Right ventricle myocardium inferior (tissue), 1 donor: ENCODE results near the gene TH. TPM values are rescaled to one million over a fixed set of nuclear protein-coding genes. Genes with fewer than 3 reads are reported as not detected.

Experiments
- ATAC-seq: fragments of 200-7000 bp; cut with Tn5 transposase; one replicate; pipeline ENCODE4 v1.9.1; 2020; ENCODE audit warnings: mild to moderate bottlenecking, moderate library complexity
- DNase-seq: peaks from one replicate; pipeline ENCODE4 v3.0.0; 2021; ENCODE audit errors: missing footprints
- intact Hi-C: fragments of 100-400 bp; cut with DNase I; formaldehyde crosslinking; loops from one replicate; pipeline ENCODE4 v1.11.0; 2022
- total RNA-seq: library from RNA; stranded (reverse); fragmentation: NEBNext Ultra II Directional; extraction: Animal tissue kit (Norgen Biotek cat#: 25700); gene quantifications from one replicate; pipeline ENCODE4 v1.2.1, GENCODE V29; 2021
- donor health status: DM: no; HTN: yes; CAD: no; lungs with severe emphysema.

The TH gene
- total RNA-seq, 1 donor from 2014 or later: not detected

DNA sequence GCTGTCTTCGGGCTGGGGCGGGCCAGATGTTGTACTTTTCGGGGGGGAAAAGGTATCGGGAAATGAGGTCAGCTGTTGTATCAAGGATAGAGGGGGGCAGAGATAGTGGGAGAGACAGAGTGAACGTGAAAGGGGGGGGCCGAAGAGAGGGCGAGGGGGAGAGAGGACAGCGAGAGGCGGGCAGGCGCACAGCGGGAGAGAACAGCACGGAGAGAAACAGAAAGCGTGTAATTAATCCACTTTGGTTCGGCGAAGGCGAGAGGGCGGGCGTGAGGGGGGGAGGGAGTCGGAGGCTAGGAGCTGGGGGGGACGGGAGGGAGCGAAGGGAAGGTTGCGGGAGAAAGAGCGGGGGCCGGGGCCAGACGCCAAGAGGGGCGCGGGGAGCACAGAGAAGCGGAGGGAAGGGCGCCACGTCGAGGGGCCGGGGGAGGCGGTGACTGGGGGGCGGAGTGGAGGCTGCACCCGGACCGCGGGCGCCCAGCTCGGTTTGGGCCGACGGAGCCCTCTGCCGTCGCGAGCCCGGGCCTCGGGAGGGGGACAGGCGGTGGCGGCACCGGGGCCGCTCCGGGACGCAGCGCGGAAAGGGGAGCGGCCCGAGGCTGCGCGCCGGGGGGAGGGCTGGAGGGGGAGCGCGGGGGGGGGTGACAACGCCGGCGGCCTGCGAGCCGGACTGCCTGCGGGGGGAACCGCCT is 33.0 kb downstream of the TH start:
- DNase-seq: peak; percentile 31
- ATAC-seq: no peak
- intact Hi-C loops: loop anchor here (5.0 kb wide), 1 partner anchor 256 kb away; no protein-coding TSS in a partner anchor

DNA sequence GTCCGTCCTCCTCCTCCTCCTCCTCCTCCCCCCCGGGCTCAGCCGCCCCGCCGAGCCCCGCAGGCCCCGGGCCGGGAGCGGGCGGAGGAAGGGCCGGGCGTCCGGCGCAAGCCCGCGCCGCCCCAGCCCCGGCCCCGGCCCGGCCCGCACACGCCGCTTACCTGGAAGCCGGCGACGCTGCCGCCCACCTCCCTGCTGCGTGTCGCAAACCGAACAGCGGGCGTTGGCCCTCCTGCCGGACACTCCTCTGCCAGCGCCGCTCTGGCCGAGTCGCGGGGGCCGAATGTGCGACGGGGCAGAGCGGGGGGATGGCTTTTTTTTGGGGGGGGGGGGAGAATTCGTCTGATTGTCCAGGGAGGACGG is 33.6 kb downstream of the TH start:
- peak; percentile 57 for DNase-seq
- intact Hi-C loops: loop anchor here (5.0 kb wide), 1 partner anchor 256 kb away; no protein-coding TSS in a partner anchor
- ATAC-seq: no peak

DNA sequence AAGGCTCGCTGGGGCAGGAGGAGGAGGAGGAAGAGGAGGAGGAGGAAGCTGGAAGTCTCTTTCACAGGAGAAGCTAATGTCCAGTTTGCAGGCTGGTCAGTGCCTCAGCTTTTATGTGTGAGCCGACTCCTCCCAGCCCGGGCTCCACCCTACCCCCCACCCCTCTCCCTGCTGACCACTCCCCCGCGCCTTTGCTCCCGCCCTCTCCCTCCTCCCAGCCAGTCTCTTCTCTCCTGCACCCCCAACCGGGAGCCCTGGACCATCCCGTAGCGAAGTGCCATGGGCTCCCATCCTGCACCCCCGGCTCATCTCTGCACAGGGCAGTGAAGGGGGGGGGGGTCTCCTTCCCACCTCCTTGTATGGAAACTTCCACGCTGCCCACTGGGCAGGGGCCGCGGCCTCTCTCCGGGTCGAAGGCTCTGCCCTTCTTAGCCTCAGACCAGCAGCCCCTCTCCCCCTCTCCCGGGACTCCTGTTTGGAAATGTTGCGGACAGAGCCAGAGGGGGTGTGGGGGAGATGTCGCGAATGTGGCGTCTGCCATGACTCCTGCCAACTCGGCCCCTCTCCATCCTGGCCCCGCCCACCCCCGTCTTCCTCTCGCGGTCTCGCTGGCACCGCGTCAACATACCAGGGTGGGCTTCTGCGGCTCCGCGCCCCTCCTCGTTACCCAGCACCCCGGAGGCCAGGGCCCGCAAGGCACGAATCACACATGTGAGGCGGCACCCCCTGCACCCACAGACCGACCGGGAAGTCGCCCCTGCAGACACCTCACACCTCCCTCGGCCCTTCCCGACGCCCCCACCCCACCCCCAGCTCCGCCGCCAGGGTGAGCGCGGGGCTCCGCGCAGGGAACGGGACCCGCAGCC is 34.2 kb downstream of the TH start:
- intact Hi-C loops: loop anchor here (5.0 kb wide), 1 partner anchor 255 kb away; no protein-coding TSS in a partner anchor
- no peak for DNase-seq
- ATAC-seq: peak; percentile 62

GRCh38 chr11:2136952-2137201 is 34.7 kb downstream of the TH start:
- DNase-seq (no peak), ATAC-seq (no peak)
- intact Hi-C loops: loop anchor here (1.0 to 5.0 kb wide), 2 partner anchors 41 to 255 kb away; no protein-coding TSS in a partner anchor

DNA sequence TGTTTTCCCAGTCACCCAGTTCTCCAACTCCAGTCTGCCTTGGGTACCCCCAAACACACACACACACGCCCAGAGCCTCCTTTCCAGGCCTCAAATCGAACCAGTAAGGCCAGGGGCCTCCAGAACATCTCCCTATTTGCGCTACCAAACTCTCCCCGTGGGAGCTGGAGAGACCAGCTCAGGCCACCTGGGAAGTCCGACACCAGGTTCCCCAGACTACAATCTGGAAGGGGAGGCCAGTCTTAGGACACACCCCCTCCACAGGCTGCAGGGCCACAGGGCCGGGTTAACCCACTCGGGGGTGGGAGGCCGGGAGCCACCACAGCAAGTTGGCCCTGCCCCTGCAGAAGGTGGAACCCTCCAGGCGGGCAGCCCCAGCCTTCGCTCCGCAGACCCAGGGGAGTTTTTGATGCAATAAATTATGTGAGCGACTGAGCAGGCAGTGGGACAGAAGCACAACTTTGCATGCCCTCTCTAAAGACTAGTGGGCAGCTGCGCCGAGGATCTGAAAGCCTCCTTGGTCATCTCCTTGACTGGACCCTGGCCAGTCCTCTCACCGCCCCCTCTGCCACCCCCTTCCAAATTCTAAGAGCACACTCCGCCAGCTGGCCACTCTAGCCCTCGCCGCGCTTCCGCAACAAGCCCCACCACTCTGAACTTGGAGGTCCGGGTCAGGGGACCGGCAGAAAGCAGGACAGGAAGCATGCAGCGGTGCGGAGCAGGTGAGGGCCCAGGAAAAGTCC is 35.2 kb downstream of the TH start:
- intact Hi-C loops: loop anchor here (1.0 to 5.0 kb wide), 2 partner anchors 40 to 254 kb away; no protein-coding TSS in a partner anchor
- ATAC-seq: no peak
- no peak for DNase-seq

DNA sequence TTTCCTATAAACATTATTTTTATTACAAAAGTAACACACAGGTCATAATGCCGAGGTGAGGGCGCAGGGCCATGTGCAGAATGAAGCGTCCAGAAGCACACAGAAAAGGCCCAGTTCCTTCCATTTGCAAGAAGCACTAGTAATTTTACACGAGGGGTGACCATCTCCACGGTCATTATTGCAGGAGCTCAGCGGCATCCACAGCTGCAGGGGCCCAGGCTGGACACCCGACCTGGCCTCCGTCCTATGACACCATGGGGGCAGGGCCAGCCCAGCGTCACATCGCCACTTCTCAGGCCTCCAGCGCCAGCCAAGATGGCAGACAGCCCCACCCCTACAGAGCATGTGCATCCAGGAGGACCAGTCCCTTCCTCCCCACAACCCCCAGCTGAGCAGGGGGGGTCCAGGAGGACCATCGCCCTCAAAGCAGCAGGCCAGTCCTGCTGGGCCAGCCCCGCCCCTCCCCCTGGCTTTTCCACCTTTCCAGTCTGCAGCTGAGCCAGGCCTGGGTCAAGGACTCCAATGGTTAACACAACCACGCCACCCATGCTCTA is 35.9 kb downstream of the TH start:
- DNase-seq: no peak
- ATAC-seq: no peak
- intact Hi-C loops: loop anchor here (1.0 to 5.0 kb wide), 2 partner anchors 39 to 253 kb away; no protein-coding TSS in a partner anchor

- ATAC-seq (no peak), DNase-seq (no peak)
- intact Hi-C loops: loop anchor here (5.0 kb wide), 1 partner anchor 253 kb away; no protein-coding TSS in a partner anchor
These were observed 36.5 kb downstream of the TH start for GRCh38 chr11:2135018-2135569.

DNA sequence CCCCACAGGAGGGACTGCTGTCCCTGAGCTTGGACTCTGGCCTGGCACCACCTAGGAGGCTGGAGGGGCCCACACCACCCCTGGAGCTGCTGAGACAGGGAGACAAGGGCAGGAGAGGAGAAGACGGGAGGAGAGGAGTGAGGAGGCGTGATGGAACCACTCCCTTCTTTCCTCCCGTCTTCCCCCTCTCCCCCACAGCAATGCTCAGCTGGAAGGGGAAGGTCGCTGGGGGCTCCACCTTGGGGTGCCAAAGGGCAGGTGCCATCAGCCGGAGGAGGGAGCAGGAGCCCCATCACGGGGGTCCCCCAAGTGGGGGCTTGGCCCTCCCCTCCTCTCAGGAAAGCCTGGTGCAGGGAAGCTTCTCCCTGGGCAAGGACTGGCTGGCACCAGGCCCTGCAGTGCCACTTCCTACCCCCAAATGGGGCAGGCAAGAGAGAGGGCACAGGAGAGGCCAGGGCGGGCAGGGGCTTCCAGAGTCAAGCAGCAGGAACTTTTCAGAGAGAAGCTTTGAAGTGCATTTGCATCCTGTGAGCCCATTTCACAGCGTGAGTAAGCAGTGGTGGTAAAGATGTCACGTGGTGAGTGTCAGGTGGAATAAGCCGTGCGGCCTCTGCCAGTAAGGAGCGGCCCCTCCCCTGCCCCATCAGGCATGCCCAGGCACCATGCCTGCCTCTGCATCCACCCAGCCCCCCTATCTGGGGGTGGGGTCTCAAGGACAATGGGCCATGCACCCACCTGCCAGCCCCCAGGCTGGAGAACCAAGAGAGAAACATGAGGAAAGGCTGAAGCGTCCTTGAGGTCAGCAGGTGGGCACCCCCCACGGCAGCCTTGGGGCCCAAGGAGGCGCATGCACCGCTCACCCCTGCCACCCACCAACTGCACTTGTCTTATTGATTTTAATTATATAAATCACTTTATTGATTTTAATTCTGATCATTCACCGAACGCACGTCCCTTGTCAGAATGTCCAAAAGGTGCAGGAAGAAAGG is 37.3 kb downstream of the TH start:
- DNase-seq (no peak), ATAC-seq (no peak)
- intact Hi-C loops: loop anchor here (5.0 kb wide), 1 partner anchor 252 kb away; no protein-coding TSS in a partner anchor

DNA sequence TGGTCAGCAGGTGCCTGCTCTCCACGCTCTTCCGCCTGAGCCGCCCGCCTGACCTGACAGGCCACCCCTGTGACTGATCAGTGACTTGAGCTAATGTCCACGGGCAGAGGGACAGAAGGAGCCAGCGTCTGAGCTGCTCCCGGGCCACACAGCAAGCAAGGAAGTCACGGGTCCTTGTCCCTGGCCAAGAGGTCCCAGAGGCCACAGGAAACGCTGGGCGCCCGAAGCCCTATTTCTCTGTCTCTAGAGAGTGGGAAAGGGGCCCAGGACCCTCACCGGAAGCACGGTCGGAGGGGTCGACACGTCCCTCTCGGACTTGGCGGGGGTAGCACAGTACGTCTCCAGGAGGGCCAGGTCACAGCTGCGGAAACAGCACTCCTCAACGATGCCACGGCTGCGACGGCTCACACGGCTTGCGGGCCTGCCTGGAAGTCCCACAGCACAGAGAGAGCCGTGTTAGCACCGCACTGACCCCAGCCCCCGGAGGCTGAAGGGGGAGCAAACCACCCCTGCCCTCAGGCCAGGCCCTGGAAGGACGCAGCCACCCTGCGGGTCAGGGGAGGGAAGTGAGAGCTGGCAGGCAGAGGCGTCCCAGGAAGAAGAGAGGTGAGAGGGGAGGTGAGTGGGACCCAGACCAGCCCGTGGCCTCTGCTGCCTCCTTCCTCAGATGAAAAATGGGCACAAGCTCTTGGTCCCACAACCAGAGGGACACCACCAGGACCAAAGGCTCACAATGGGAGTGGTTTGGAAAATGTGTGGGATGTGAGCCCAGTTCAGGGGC is 38.2 kb downstream of the TH start:
- no peak for DNase-seq
- intact Hi-C loops: no loop called here
- ATAC-seq: no peak

DNA sequence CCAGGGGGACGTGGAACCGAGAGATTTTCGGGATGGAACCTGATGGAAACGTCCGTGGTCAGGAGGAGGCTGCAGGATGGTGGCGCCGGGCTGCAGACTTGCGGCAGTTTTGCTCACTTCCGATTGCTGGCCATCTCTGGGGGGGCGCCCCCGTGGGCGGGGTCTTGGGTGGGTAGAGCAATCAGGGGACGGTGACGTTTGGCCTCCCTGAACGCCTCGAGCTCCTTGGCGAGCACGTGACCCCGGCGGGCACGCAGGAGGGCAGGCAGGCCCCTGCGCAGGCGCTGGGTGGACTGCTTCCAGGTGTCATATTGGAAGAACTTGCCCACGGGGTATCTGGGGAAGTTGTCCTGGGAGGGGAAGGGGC is 38.8 kb downstream of the TH start:
- intact Hi-C loops: no loop called here
- ATAC-seq (no peak), DNase-seq (no peak)

DNA sequence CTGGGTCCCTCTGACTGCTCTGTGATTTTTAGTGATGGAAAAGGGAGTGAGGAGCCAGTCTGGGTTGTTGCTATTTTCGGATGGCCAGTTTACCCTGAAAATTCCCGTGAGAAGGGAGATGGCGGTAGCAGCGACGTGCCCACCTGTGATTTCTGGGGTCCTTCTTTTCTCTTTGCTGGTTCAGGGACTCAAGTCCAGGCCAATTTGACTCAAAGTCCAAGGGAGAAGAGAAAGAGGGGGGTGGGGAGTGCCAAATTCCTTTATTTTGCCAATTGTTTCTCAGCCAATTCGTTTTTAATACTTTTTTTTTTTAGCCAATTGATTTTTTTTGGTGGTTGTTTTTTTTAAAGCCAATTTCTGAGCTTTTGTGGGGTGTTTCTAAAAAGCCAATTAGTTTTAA is 39.4 kb downstream of the TH start:
- intact Hi-C loops: no loop called here
- ATAC-seq (no peak), DNase-seq (no peak)

DNA sequence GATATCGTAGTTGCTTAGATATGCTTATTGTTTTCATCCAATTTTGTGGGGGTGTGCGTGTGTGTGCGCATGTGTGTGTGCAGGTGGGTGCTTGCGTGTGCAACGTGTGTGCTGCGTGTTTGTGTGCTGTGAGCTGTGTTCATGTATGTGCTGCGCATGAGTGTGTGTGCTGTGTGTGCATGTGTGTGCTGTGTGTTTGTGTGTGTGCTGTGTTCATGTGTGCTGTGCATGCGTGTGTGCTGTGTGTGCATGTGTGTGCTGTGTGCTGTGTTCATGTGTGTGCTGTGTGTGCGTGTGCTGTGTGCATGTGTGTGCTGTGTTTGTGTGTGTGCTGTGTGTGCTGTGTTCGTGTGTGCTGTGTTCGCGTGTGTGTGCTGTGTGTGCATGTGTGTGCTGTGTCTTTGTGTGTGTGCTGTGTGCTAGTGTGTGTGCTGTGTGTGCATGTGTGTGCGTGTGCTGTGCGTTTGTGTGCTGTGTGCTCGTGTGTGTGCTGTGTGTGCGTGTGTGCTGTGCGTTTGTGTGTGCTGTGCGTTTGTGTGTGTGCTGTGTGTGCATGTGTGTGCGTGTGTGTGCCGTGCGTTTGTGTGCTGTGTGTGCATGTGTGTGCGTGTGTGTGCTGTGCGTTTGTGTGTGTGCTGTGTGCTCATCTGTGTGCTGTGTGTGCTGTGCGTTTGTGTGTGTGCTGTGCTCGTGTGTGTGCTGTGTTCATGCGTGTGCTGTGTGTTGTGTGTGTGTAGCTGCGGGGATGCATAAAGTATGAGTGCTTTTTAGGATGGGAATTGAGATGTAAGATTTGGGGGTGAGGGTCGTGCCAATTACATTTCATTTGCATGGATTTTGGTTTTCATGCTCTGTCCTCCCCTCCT is 40.0 kb downstream of the TH start:
- intact Hi-C loops: no loop called here
- ATAC-seq (no peak), DNase-seq (no peak)

- no peak for DNase-seq
- intact Hi-C loops: no loop called here
- no peak for ATAC-seq
These were observed 40.7 kb downstream of the TH start for GRCh38 chr11:2130881-2131352.

GRCh38 chr11:2129699-2130366 is 41.8 kb downstream of the TH start:
- intact Hi-C loops: no loop called here
- no peak for ATAC-seq
- DNase-seq: no peak

DNA sequence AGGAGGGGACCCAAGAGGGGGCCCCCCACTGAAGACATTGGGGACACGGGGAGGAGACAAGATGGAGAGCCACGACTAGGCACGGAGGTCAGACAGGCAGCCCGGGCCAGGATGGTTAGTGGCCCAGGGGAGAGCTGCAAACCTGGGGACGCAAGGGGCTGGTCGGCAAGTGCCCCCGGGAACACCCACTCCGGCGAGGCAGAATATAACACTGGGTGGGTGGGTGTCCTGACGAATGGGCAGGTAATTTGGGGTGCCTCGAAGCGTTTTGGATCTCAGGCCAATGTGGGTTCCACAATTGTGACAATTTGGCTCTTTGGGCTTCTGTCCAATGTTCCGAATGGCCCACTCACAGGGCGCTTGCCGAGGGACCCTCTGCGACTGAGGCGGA is 42.3 kb downstream of the TH start:
- DNase-seq (no peak), ATAC-seq (no peak)
- intact Hi-C loops: no loop called here
